Erythroblast (primary cell): Measurements from ENCODE around the gene TLR2.
A peak's percentile ranks its signal among the peaks of the same experiment; 100 is the strongest.

ENCODE experiments used
- DNase-seq, 2 experiments: peaks; one replicate each; lab custom pipeline; 2025; lab: John Stamatoyannopoulos, UW
- GATA1 ChIP-seq: IDR thresholded peaks from 2 replicates; pipeline ENCODE4 v1.6.1; 2011; ENCODE audit warnings: low read depth, mild to moderate bottlenecking, control low read depth, low read length, moderate library complexity
- POLR2A ChIP-seq: IDR thresholded peaks from 2 replicates; pipeline ENCODE4 v1.6.1; 2011; ENCODE audit warnings: mild to moderate bottlenecking, low read length

The TLR2 gene

GRCh38 chr4:153729895-153730294 lies 45.8 kb downstream of the TLR2 start:
- no peak for DNase-seq
- TF ChIP-seq GATA1 (no peak), POLR2A (no peak)

GRCh38 chr4:153731239-153731638 lies 47.2 kb downstream of the TLR2 start:
- no peak for DNase-seq
- no peak for TF ChIP-seq GATA1
- no peak for TF ChIP-seq POLR2A

GRCh38 chr4:153733751-153734448 lies 49.8 kb downstream of the TLR2 start:
- TF ChIP-seq GATA1 (no peak), POLR2A (no peak)
- DNase-seq, result no peak

- no peak for DNase-seq
- no peak for TF ChIP-seq POLR2A
- no peak for TF ChIP-seq GATA1
Observed at GRCh38 chr4:153735906-153736461, 51.9 kb downstream of the TLR2 start.

GRCh38 chr4:153741541-153741940 lies 57.5 kb downstream of the TLR2 start:
- no peak for DNase-seq
- TF ChIP-seq GATA1 (no peak), POLR2A (no peak)

GRCh38 chr4:153745651-153746050 lies 61.6 kb downstream of the TLR2 start:
- TF ChIP-seq POLR2A, result no peak
- no peak for TF ChIP-seq GATA1
- no peak for DNase-seq

DNA sequence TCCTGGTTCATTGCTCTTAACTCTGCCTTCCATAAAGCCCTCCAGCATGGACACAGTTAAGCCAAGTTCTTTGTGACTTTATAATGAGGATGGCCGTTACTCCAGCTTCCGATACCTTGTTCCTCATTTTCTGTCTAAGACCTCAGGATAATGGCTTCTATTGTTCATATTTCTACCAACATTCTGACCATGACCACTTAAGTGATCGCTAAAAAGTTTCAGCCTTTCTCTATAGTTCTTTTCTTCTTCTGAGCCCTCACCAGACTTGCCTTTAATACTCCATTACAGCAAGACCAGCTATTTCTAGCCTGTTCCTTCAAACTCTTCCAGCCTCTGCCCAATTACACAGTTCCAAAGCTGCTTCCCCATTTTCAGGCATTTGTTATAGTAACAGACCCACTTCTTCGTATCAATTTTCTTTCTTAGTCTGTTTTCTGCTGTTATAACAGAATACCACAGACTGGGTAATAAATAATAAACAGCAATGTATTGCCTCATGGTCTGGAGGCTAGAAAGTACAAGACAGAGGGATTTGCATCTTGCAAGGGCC lies 63.4 kb downstream of the TLR2 start:
- no peak for TF ChIP-seq POLR2A
- no peak for DNase-seq

DNA sequence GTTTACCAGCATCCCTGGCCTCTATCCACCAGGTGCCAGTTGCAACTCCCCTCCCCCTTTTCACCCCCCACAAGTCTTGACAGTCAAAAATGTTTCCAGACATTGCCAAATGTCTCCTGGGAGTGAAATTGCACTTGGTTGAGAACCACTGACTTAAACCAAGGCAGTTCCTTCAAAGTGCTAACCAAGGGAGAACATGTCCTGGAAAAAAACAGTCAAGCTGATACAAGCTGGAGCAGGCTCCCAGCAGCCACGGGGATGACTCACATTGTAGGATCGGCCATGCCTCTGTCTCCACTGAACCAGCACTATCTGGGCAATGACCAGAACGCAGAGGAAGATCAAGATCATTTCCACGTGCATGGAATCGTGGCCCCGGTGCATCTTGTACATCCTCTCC lies 64.3 kb downstream of the TLR2 start:
- DNase-seq, result no peak
- TF ChIP-seq POLR2A (no peak), GATA1 (no peak)

GRCh38 chr4:153750197-153750817 lies 66.2 kb downstream of the TLR2 start:
- peak; percentile 74 to 83 for DNase-seq
- no peak for TF ChIP-seq GATA1
- TF ChIP-seq POLR2A, result no peak

DNA sequence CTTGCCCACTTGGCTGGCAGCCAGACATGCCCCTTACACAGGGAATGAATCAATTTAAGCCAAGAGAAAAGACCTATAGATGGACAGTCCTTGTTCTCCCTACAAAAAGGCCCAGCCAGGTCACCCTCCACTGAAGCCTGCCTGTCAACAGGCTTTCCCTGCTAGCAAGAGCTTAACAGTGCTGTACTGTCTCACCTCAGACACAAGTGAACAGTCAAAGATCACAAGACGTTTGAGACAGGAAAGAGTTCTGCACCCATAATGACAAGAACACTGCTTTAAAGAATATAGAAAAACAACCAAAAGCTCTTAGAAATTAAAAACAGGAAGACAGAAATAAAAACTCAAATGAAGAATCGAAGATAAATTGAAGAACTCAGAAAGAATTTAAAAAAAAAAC lies 71.1 kb downstream of the TLR2 start:
- DNase-seq, result no peak
- TF ChIP-seq GATA1 (no peak), POLR2A (no peak)
